Kidney (tissue), 14 donors: ENCODE results near the gene NLRX1. TPM values are rescaled to one million over a fixed set of nuclear protein-coding genes. Genes with fewer than 3 reads are reported as not detected.

Source experiments
- DNase-seq, 5 donors: peaks; one replicate each; pipeline ENCODE4 v3.0.0-alpha.2; 2013 to 2020
- FAIRE-seq: peaks from 2 replicates; lab custom pipeline; 2012; peaks lifted over from hg19 to GRCh38; lab: Jason Lieb, UNC
- H3K27ac ChIP-seq, 2 donors: one replicate each; pipeline ENCODE4 v1.7.0; 2013; ENCODE audit warnings: low read depth in 2 of 2, low read length in 2 of 2, inconsistent platforms in 1 of 2
- H3K27me3 ChIP-seq: one replicate; pipeline ENCODE4 v1.7.1; 2013; ENCODE audit warnings: low read length, inconsistent platforms; ENCODE audit not compliant: control insufficient read depth, insufficient read depth
- H3K36me3 ChIP-seq, 3 donors: one replicate each; pipeline versions ENCODE4 v1.7.0 to v1.7.1; 2013; ENCODE audit warnings: low read length in 3 of 3, control low read depth in 1 of 3, inconsistent platforms in 1 of 3; ENCODE audit not compliant: insufficient read depth in 3 of 3, control insufficient read depth in 2 of 3
- H3K4me1 ChIP-seq, 3 donors: one replicate each; pipeline versions ENCODE4 v1.7.0 to v1.7.1; 2013; ENCODE audit warnings: low read length in 3 of 3, inconsistent platforms in 1 of 3, low read depth in 1 of 3; ENCODE audit not compliant: control insufficient read depth in 2 of 3, insufficient read depth in 2 of 3
- H3K4me3 ChIP-seq, 3 donors: one replicate each; pipeline versions ENCODE4 v1.7.0 to v1.8.1; 2013; ENCODE audit warnings: low read length in 3 of 3, control low read depth in 1 of 3, inconsistent platforms in 1 of 3
- H3K9ac ChIP-seq, 3 donors: one replicate each; pipeline versions ENCODE4 v1.7.0 to v1.7.1; 2013; ENCODE audit warnings: low read length in 3 of 3, control low read depth in 1 of 3, inconsistent platforms in 1 of 3
- H3K9me3 ChIP-seq, 3 donors: one replicate each; pipeline versions ENCODE4 v1.7.0 to v1.7.1; 2013; ENCODE audit warnings: low read length in 3 of 3, control low read depth in 1 of 3, inconsistent platforms in 1 of 3; ENCODE audit not compliant: control insufficient read depth in 2 of 3, insufficient read depth in 1 of 3
- intact Hi-C: fragments of 100-400 bp; cut with DNase I; formaldehyde crosslinking; loops from one replicate; pipeline ENCODE4 v1.11.1; 2022
- polyA plus RNA-seq: library from polyadenylated mRNA; stranded (reverse); fragments of 350-450 nt; fragmentation: Illumina TruSeq; extraction: RNeasy Lipid Tissue Mini Kit (QIAGEN cat#74804); gene quantifications from one replicate; pipeline ENCODE4 v1.2.3, GENCODE V29; 2014; ENCODE audit warnings: low read depth, low replicate concordance; ENCODE audit not compliant: insufficient read depth
- total RNA-seq: library from RNA; stranded (reverse); fragmentation: NEBNext Ultra II Directional; extraction: Animal tissue kit (Norgen Biotek cat#: 25700); gene quantifications from one replicate; pipeline ENCODE4 v1.2.1, GENCODE V29; 2021
- TF ChIP-seq, protein P1 (sequence below): IDR thresholded peaks from 3 replicates; pipeline ENCODE4 v1.5.1; 2012; ENCODE audit warnings: mild to moderate bottlenecking, moderate library complexity, borderline replicate concordance; ENCODE audit not compliant: insufficient read depth; ENCODE audit errors: extremely low read depth
- donor health status: control.
- donor health status: control.
- donor health status: control.
- donor health status: control.
- donor health status: control.
- donor health status: DM: yes; HTN: yes; CAD: no.
- donor health status: Normal renal cell carcinoma (clear cell type).

NLRX1 gene
- total and polyA plus RNA-seq, 2 donors from 2014 or later: 11.9 to 21.2 TPM

DNA sequence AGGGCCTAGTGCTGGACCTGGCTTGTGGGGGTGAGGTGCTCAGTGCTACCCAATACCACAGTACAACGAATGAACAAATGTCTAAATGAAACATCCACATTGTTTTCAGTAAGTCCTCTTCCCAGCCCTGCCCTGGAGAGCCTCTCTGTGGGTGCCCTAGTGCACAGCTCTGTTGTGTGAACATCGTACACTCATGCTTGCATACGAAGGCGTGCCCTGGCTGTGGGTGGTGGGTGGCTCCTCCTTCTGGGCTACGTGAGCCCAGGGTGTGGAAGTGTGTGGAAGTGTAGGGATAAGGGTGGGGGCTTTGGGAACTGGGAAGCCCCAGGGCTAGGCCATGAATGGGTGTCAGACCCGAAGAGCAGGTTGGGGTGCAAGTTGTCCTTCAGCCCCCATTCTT is 592 bp upstream of the NLRX1 start:
- Histone ChIP-seq H3K9ac (no peak overlapping the region), H3K9me3 (no peaks in the 10 kb centered on the region), H3K36me3 (no peaks in the 10 kb centered on the region), H3K4me1 (peaks cover 0 to 5% (median 2%) of the 10 kb centered on the region in 3 donors), H3K4me3 (no peak overlapping the region), H3K27ac (peak overlapping the region; percentile 84 to 86), H3K27me3 (no peaks in the 10 kb centered on the region)
- TF ChIP-seq, protein P1, sequence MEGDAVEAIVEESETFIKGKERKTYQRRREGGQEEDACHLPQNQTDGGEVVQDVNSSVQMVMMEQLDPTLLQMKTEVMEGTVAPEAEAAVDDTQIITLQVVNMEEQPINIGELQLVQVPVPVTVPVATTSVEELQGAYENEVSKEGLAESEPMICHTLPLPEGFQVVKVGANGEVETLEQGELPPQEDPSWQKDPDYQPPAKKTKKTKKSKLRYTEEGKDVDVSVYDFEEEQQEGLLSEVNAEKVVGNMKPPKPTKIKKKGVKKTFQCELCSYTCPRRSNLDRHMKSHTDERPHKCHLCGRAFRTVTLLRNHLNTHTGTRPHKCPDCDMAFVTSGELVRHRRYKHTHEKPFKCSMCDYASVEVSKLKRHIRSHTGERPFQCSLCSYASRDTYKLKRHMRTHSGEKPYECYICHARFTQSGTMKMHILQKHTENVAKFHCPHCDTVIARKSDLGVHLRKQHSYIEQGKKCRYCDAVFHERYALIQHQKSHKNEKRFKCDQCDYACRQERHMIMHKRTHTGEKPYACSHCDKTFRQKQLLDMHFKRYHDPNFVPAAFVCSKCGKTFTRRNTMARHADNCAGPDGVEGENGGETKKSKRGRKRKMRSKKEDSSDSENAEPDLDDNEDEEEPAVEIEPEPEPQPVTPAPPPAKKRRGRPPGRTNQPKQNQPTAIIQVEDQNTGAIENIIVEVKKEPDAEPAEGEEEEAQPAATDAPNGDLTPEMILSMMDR: no peak
- DNase-seq (no peak), FAIRE-seq (no peak)
- intact Hi-C loops: no loop called here

DNA sequence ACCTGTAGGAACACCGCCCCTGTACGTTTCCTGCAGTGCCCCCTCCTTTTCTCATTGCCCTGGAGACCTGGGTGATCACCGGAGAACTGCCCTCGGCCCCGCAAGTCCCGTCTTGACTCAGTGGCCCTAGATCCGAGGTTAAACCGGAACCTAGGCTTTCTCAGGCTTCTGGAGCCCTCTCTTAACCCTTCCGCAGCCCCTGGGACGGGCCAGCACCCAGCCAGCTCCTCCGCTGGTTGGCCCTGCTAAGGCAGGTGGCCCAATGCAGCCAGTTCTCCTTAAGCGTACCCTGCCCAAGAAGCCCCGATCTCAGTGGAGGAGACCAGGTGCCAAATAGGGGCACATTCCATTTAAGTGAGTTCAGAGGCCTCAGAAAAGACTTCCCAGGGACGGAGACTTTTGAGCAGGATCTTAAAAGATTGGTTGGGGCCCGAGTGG is 776 bp downstream of the NLRX1 start:
- peak in 3 of 5 donors; percentile 33 to 73 (median 58) for DNase-seq
- intact Hi-C loops: no loop called here

DNA sequence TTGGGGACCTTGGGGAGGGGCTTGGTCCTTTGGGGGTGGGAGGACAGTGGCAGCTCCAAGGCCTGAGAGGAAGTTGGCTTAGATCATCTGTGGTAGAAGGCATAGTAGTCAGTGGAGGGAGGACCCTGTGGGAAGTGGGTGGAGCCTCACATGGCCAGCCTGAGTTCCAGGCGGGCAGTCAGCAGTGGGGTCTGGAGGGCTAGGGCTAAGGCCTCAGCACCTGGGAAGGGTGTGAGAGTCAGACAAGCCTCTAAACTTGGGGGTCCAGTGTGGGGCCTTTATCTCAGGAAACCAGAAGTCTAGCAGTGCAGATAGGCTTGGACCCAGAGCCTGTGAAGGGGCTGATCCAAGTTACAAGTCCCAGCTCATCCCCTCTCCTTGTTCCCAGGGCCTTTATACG is 4.0 kb downstream of the NLRX1 start:
- Histone ChIP-seq H3K27me3 (no peaks in the 10 kb centered on the region), H3K4me1 (peaks cover 0 to 5% (median 2%) of the 10 kb centered on the region in 3 donors), H3K9me3 (no peaks in the 10 kb centered on the region), H3K4me3 (no peak overlapping the region), H3K36me3 (peaks cover 0 to 2% (median 0%) of the 10 kb centered on the region in 3 donors), H3K27ac (no peak overlapping the region), H3K9ac (no peak overlapping the region)
- intact Hi-C loops: no loop called here
- no peak for DNase-seq
- no peak for FAIRE-seq
- TF ChIP-seq, protein P1: no peak

More for the DNA sequence above, 776 bp downstream of the NLRX1 start:
- peaks cover 0 to 2% (median 0%) of the 10 kb centered on the region in 3 donors for H3K36me3 ChIP-seq
- peak overlapping the region; percentile 51 to 81 (median 76) for H3K4me3 ChIP-seq
- peak overlapping the region; percentile 29 to 96 (median 89) for H3K9ac ChIP-seq
- H3K9me3 ChIP-seq: no peaks in the 10 kb centered on the region
- TF ChIP-seq, protein P1: no peak
- H3K27me3 ChIP-seq: no peaks in the 10 kb centered on the region
- peaks cover 0 to 5% (median 2%) of the 10 kb centered on the region in 3 donors for H3K4me1 ChIP-seq
- H3K27ac ChIP-seq: peak overlapping the region; percentile 84 to 86
- FAIRE-seq: no peak

DNA sequence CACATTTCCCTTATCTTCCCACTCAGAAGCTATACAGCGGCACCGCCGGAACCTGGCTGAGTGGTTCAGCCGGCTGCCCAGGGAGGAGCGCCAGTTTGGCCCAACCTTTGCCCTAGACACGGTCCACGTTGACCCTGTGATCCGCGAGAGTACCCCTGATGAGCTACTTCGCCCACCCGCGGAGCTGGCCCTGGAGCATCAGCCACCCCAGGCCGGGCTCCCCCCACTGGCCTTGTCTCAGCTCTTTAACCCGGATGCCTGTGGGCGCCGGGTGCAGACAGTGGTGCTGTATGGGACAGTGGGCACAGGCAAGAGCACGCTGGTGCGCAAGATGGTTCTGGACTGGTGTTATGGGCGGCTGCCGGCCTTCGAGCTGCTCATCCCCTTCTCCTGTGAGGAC is 4.9 kb downstream of the NLRX1 start:
- intact Hi-C loops: no loop called here
- Histone ChIP-seq H3K36me3 (peaks cover 0 to 2% (median 0%) of the 10 kb centered on the region in 3 donors), H3K27ac (no peak overlapping the region), H3K9me3 (no peaks in the 10 kb centered on the region), H3K4me3 (no peak overlapping the region), H3K27me3 (no peaks in the 10 kb centered on the region), H3K4me1 (peaks cover 0 to 2% (median 0%) of the 10 kb centered on the region in 3 donors), H3K9ac (no peak overlapping the region)
- TF ChIP-seq, protein P1: no peak
- DNase-seq: no peak
- FAIRE-seq: no peak
